GM19468 (cell line): ENCODE measurements around the gene B3GLCT.
"Not testable (repeated sequence)": the region's sequence is repeated elsewhere in the genome, so short reads cannot be mapped to it uniquely, and the experiment has no call there.

Experiments
- ATAC-seq: cut with Tn5 transposase; IDR thresholded peaks from one replicate; pipeline ENCODE4 v1.9.1; 2021; ENCODE audit warnings: mild to moderate bottlenecking, moderate library complexity, moderate number of reproducible peaks; ENCODE audit not compliant: unreplicated experiment; ENCODE audit errors: extremely low read depth

Gene B3GLCT

GRCh38 chr13:31199849-31200636 is at the start of gene B3GLCT:
Gene B3GLCT, plus strand, starts transcription at chr13:31199975. Its CDS starts 110 bp downstream, at chr13:31200085.
- peak; percentile 85 for ATAC-seq

- ATAC-seq, result no peak
These were observed 49.3 kb upstream of the B3GLCT start for GRCh38 chr13:31150315-31150985.

GRCh38 chr13:31151837-31152236 is 47.9 kb upstream of the B3GLCT start:
- no peak for ATAC-seq

GRCh38 chr13:31154939-31155338 is 44.8 kb upstream of the B3GLCT start:
- no peak for ATAC-seq

GRCh38 chr13:31159306-31159705 is 40.5 kb upstream of the B3GLCT start:
- no peak for ATAC-seq

- ATAC-seq, result peak; percentile 17
These were observed 38.8 kb upstream of the B3GLCT start for GRCh38 chr13:31160857-31161556.

GRCh38 chr13:31161557-31162150 is 38.1 kb upstream of the B3GLCT start, which contains the start of gene HSPH1:
Gene HSPH1, minus strand, starts transcription at chr13:31161904. Its CDS starts 322 bp downstream, at chr13:31161582.
- ATAC-seq, result peak; percentile 61

- peak; percentile 71 for ATAC-seq
These were observed 37.4 kb upstream of the B3GLCT start for GRCh38 chr13:31162151-31163008.

GRCh38 chr13:31166591-31166990 is 33.2 kb upstream of the B3GLCT start:
- no peak for ATAC-seq

GRCh38 chr13:31167490-31167889 is 32.3 kb upstream of the B3GLCT start:
- ATAC-seq, result no peak

GRCh38 chr13:31168166-31168565 is 31.6 kb upstream of the B3GLCT start:
- ATAC-seq, result peak; percentile 27

GRCh38 chr13:31168736-31169135 is 31.0 kb upstream of the B3GLCT start:
- ATAC-seq, result no peak

GRCh38 chr13:31172001-31172400 is 27.8 kb upstream of the B3GLCT start:
- no peak for ATAC-seq

GRCh38 chr13:31172535-31172934 is 27.2 kb upstream of the B3GLCT start:
- no peak for ATAC-seq

GRCh38 chr13:31174018-31174417 is 25.8 kb upstream of the B3GLCT start:
- ATAC-seq, result no peak

- no peak for ATAC-seq
These were observed 23.8 kb upstream of the B3GLCT start for GRCh38 chr13:31175847-31176532.

GRCh38 chr13:31177813-31178495 is 21.8 kb upstream of the B3GLCT start:
- not testable (repeated sequence) for ATAC-seq

GRCh38 chr13:31179241-31179640 is 20.5 kb upstream of the B3GLCT start:
- ATAC-seq, result no peak
